PC-9 (cell line): Measurements from ENCODE around the gene BCL6B.

ENCODE experiments used
- EZH2 ChIP-seq: fragments of 200-600 bp; sonication (generic); IDR thresholded peaks from 2 replicates; pipeline ENCODE4 v1.8.0; 2017; ENCODE audit warnings: antibody characterized with exemption, low read depth
- TF ChIP-seq, protein P1 (sequence below): fragments of 200-600 bp; sonication (generic); conservative IDR thresholded peaks from 2 replicates; pipeline ENCODE4 v1.6.1; 2017; ENCODE audit warnings: mixed run types, antibody characterized with exemption, mild to moderate bottlenecking, moderate library complexity

DNA sequence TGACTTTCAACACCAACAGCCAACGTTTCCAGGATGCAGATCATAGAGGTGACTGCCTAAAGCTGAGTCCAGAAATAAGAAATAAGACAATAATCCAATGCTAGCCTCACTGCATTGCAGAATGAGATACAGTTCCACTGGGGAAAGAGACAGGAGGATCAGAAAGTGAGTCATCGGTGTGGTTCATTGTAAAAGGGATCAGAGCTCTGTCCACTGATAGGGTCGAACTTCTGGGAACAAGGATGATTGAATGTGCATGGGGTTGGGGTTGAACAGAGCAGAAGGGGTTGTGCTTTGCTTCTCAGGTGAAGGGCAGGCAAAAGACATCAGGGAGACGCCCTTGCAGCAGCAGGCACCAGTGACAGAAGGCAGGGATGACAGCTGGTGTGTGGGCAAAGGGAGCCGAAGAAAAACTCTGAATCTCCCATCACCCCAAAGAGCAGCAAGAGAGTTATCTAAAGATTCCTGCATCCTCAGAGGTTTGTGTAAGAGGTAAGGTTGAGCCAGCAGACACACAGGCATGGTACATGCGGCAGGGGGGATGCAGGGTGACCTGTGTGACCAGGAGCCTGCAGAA, 40.8 kb downstream of the BCL6B start:
- TF ChIP-seq, protein P1, sequence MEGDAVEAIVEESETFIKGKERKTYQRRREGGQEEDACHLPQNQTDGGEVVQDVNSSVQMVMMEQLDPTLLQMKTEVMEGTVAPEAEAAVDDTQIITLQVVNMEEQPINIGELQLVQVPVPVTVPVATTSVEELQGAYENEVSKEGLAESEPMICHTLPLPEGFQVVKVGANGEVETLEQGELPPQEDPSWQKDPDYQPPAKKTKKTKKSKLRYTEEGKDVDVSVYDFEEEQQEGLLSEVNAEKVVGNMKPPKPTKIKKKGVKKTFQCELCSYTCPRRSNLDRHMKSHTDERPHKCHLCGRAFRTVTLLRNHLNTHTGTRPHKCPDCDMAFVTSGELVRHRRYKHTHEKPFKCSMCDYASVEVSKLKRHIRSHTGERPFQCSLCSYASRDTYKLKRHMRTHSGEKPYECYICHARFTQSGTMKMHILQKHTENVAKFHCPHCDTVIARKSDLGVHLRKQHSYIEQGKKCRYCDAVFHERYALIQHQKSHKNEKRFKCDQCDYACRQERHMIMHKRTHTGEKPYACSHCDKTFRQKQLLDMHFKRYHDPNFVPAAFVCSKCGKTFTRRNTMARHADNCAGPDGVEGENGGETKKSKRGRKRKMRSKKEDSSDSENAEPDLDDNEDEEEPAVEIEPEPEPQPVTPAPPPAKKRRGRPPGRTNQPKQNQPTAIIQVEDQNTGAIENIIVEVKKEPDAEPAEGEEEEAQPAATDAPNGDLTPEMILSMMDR: no peak
- TF ChIP-seq EZH2: no peak
